Measurements from ENCODE around the gene AADACL2.

The AADACL2 gene

GRCh38 chr3:151733613-151734012 lies at the start of gene AADACL2:
Gene AADACL2, plus strand, starts transcription at chr3:151733927. Its CDS starts 109 bp downstream, at chr3:151734036.
- DNase-seq (ENCODE audit: low read depth), result no peak
- no peak within 1 kb of the TSS for H3K4me3 ChIP-seq (ENCODE audit: low read depth, low read length)

- no peak overlapping the region for H3K4me3 ChIP-seq (ENCODE audit: low read depth, low read length)
- no peak for DNase-seq (ENCODE audit: low read depth)
Measured at GRCh38 chr3:151684094-151684493, 49.6 kb upstream of the AADACL2 start.

- H3K4me3 ChIP-seq (ENCODE audit: low read depth, low read length), result no peak overlapping the region
- no peak for DNase-seq (ENCODE audit: low read depth)
Measured at GRCh38 chr3:151686257-151686656, 47.5 kb upstream of the AADACL2 start.

GRCh38 chr3:151687076-151687475 lies 46.7 kb upstream of the AADACL2 start:
- H3K4me3 ChIP-seq (ENCODE audit: low read depth, low read length), result no peak overlapping the region
- no peak for DNase-seq (ENCODE audit: low read depth)

GRCh38 chr3:151688571-151688970 lies 45.2 kb upstream of the AADACL2 start:
- no peak for DNase-seq (ENCODE audit: low read depth)
- H3K4me3 ChIP-seq (ENCODE audit: low read depth, low read length), result no peak overlapping the region

GRCh38 chr3:151690645-151691044 lies 43.1 kb upstream of the AADACL2 start:
- DNase-seq (ENCODE audit: low read depth), result no peak
- no peak overlapping the region for H3K4me3 ChIP-seq (ENCODE audit: low read depth, low read length)

GRCh38 chr3:151697496-151697895 lies 36.2 kb upstream of the AADACL2 start:
- no peak overlapping the region for H3K4me3 ChIP-seq (ENCODE audit: low read depth, low read length)
- no peak for DNase-seq (ENCODE audit: low read depth)

- DNase-seq (ENCODE audit: low read depth), result no peak
- H3K4me3 ChIP-seq (ENCODE audit: low read depth, low read length), result no peak overlapping the region
Measured at GRCh38 chr3:151707216-151707615, 26.5 kb upstream of the AADACL2 start.

- H3K4me3 ChIP-seq (ENCODE audit: low read depth, low read length), result no peak overlapping the region
Measured at GRCh38 chr3:151708868-151709267, 24.9 kb upstream of the AADACL2 start.

GRCh38 chr3:151709847-151710246 lies 23.9 kb upstream of the AADACL2 start:
- no peak overlapping the region for H3K4me3 ChIP-seq (ENCODE audit: low read depth, low read length)
- peak; percentile 36 for DNase-seq (ENCODE audit: low read depth)

More at GRCh38 chr3:151708868-151709267, 24.9 kb upstream of the AADACL2 start:
- DNase-seq (ENCODE audit: low read depth), result no peak

GRCh38 chr3:151721294-151721693 lies 12.4 kb upstream of the AADACL2 start:
- no peak overlapping the region for H3K4me3 ChIP-seq (ENCODE audit: low read depth, low read length)
- DNase-seq (ENCODE audit: low read depth), result no peak

GRCh38 chr3:151722856-151723255 lies 10.9 kb upstream of the AADACL2 start:
- no peak overlapping the region for H3K4me3 ChIP-seq (ENCODE audit: low read depth, low read length)
- DNase-seq (ENCODE audit: low read depth), result no peak

GRCh38 chr3:151724576-151725562 lies 8.9 kb upstream of the AADACL2 start:
- no peak for DNase-seq (ENCODE audit: low read depth)

GRCh38 chr3:151726016-151726415 lies 7.7 kb upstream of the AADACL2 start:
- DNase-seq (ENCODE audit: low read depth), result no peak
- H3K4me3 ChIP-seq (ENCODE audit: low read depth, low read length), result no peak overlapping the region

More at GRCh38 chr3:151724576-151725562, 8.9 kb upstream of the AADACL2 start:
- H3K4me3 ChIP-seq (ENCODE audit: low read depth, low read length), result no peak overlapping the region

GRCh38 chr3:151732861-151733260 lies 866 bp upstream of the AADACL2 start:
- H3K4me3 ChIP-seq (ENCODE audit: low read depth, low read length), result no peak overlapping the region
- no peak for DNase-seq (ENCODE audit: low read depth)

- H3K4me3 ChIP-seq (ENCODE audit: low read depth, low read length), result no peak overlapping the region
- DNase-seq (ENCODE audit: low read depth), result no peak
Measured at GRCh38 chr3:151740581-151740980, 6.9 kb downstream of the AADACL2 start.

- H3K4me3 ChIP-seq (ENCODE audit: low read depth, low read length), result no peak overlapping the region
- DNase-seq (ENCODE audit: low read depth), result no peak
Measured at GRCh38 chr3:151743855-151744254, 10.1 kb downstream of the AADACL2 start.

GRCh38 chr3:151750181-151750580 lies 16.5 kb downstream of the AADACL2 start:
- no peak overlapping the region for H3K4me3 ChIP-seq (ENCODE audit: low read depth, low read length)
- no peak for DNase-seq (ENCODE audit: low read depth)

GRCh38 chr3:151750678-151751077 lies 17.0 kb downstream of the AADACL2 start:
- no peak for DNase-seq (ENCODE audit: low read depth)

GRCh38 chr3:151751161-151751560 lies 17.4 kb downstream of the AADACL2 start:
- peak; percentile 41 for DNase-seq (ENCODE audit: low read depth)
- no peak overlapping the region for H3K4me3 ChIP-seq (ENCODE audit: low read depth, low read length)

More at GRCh38 chr3:151750678-151751077, 17.0 kb downstream of the AADACL2 start:
- no peak overlapping the region for H3K4me3 ChIP-seq (ENCODE audit: low read depth, low read length)

GRCh38 chr3:151753846-151754245 lies 20.1 kb downstream of the AADACL2 start:
- no peak overlapping the region for H3K4me3 ChIP-seq (ENCODE audit: low read depth, low read length)
- no peak for DNase-seq (ENCODE audit: low read depth)

All from skeletal muscle cell (primary cell).